GM18873 (cell line): Measurements from ENCODE around the gene SUCLG2.

Experiments
- ATAC-seq: cut with Tn5 transposase; IDR thresholded peaks from one replicate; pipeline ENCODE4 v1.9.1; 2021; ENCODE audit warnings: mild to moderate bottlenecking, moderate library complexity, moderate number of reproducible peaks; ENCODE audit not compliant: unreplicated experiment, low FRiP score

SUCLG2 gene

GRCh38 chr3:67650084-67650483 lies 4.3 kb downstream of the SUCLG2 start:
- ATAC-seq = no peak

GRCh38 chr3:67649681-67650080 lies 4.7 kb downstream of the SUCLG2 start:
- ATAC-seq = no peak

- no peak for ATAC-seq
These were observed 5.7 kb downstream of the SUCLG2 start for GRCh38 chr3:67648701-67649100.

GRCh38 chr3:67648229-67648628 lies 6.2 kb downstream of the SUCLG2 start:
- no peak for ATAC-seq

GRCh38 chr3:67647390-67647878 lies 7.0 kb downstream of the SUCLG2 start:
- ATAC-seq = no peak

- ATAC-seq = no peak
These were observed 7.7 kb downstream of the SUCLG2 start for GRCh38 chr3:67646586-67647234.

- no peak for ATAC-seq
These were observed 9.6 kb downstream of the SUCLG2 start for GRCh38 chr3:67644827-67645226.

- no peak for ATAC-seq
These were observed 11.7 kb downstream of the SUCLG2 start for GRCh38 chr3:67642734-67643133.

GRCh38 chr3:67642190-67642589 lies 12.2 kb downstream of the SUCLG2 start:
- no peak for ATAC-seq

- no peak for ATAC-seq
These were observed 13.0 kb downstream of the SUCLG2 start for GRCh38 chr3:67641451-67641850.

GRCh38 chr3:67640023-67640660 lies 14.3 kb downstream of the SUCLG2 start:
- ATAC-seq = no peak

GRCh38 chr3:67637255-67637900 lies 17.0 kb downstream of the SUCLG2 start:
- ATAC-seq = no peak

- no peak for ATAC-seq
These were observed 18.6 kb downstream of the SUCLG2 start for GRCh38 chr3:67635806-67636205.

- no peak for ATAC-seq
These were observed 19.2 kb downstream of the SUCLG2 start for GRCh38 chr3:67635257-67635656.

- ATAC-seq = no peak
These were observed 23.6 kb downstream of the SUCLG2 start for GRCh38 chr3:67630666-67631362.

GRCh38 chr3:67624687-67625086 lies 29.7 kb downstream of the SUCLG2 start:
- no peak for ATAC-seq

GRCh38 chr3:67624078-67624477 lies 30.3 kb downstream of the SUCLG2 start:
- no peak for ATAC-seq

GRCh38 chr3:67622652-67623051 lies 31.8 kb downstream of the SUCLG2 start:
- no peak for ATAC-seq

GRCh38 chr3:67620869-67621268 lies 33.5 kb downstream of the SUCLG2 start:
- ATAC-seq = no peak

GRCh38 chr3:67619991-67620390 lies 34.4 kb downstream of the SUCLG2 start:
- no peak for ATAC-seq

GRCh38 chr3:67617518-67617917 lies 36.9 kb downstream of the SUCLG2 start:
- peak; percentile 76 for ATAC-seq
